HEK293 (cell line): Measurements from ENCODE around the gene PPCDC.

Source experiments
- INSM2 ChIP-seq: fragments of 450-650 bp; formaldehyde crosslinking; IDR thresholded peaks from 2 replicates; pipeline ENCODE4 v1.5.1; 2016; ENCODE audit warnings: missing biosample characterization, missing genetic modification characterization
- KLF7 ChIP-seq: fragments of 450-650 bp; formaldehyde crosslinking; IDR thresholded peaks from 2 replicates; pipeline ENCODE4 v1.5.1; 2016; ENCODE audit warnings: missing biosample characterization, missing genetic modification characterization, borderline replicate concordance
- REST ChIP-seq: fragments of 450-650 bp; formaldehyde crosslinking; IDR thresholded peaks from 2 replicates; pipeline ENCODE4 v1.5.1; 2016; ENCODE audit warnings: missing biosample characterization, missing genetic modification characterization
- TSHZ1 ChIP-seq: fragments of 450-650 bp; formaldehyde crosslinking; IDR thresholded peaks from 2 replicates; pipeline ENCODE4 v1.5.1; 2016; ENCODE audit warnings: missing biosample characterization, missing genetic modification characterization, borderline replicate concordance
- YY1 ChIP-seq: fragments of 450-650 bp; formaldehyde crosslinking; IDR thresholded peaks from 2 replicates; pipeline ENCODE4 v1.5.1; 2018; ENCODE audit warnings: missing biosample characterization, missing genetic modification characterization
- ZBTB44 ChIP-seq: fragments of 450-650 bp; IDR thresholded peaks from 2 replicates; pipeline ENCODE4 v1.5.1; 2018; ENCODE audit warnings: missing biosample characterization, mild to moderate bottlenecking, missing genetic modification characterization
- ZFP69B ChIP-seq: fragments of 450-650 bp; formaldehyde crosslinking; IDR thresholded peaks from 2 replicates; pipeline ENCODE4 v1.5.1; 2016; ENCODE audit warnings: missing biosample characterization, missing genetic modification characterization
- ZNF175 ChIP-seq: fragments of 450-650 bp; formaldehyde crosslinking; IDR thresholded peaks from 2 replicates; pipeline ENCODE4 v1.5.1; 2016; ENCODE audit warnings: missing biosample characterization, missing genetic modification characterization
- ZNF274 ChIP-seq, 2 experiments: fragments of 200-500 bp in 1 of 2; fragments of 450-650 bp in 1 of 2; sonication (Bioruptor generic) in 1 of 2; formaldehyde crosslinking in 1 of 2; IDR thresholded peaks; 2 replicates each; pipeline versions ENCODE4 v1.5.1 to v1.6.1; 2014 to 2016; ENCODE audit warnings: borderline replicate concordance in 1 of 2, inconsistent platforms in 1 of 2, low read length in 1 of 2, missing biosample characterization in 1 of 2, missing genetic modification characterization in 1 of 2
- ZNF350 ChIP-seq: fragments of 450-650 bp; formaldehyde crosslinking; IDR thresholded peaks from 2 replicates; pipeline ENCODE4 v1.5.0; 2017; ENCODE audit warnings: missing biosample characterization, mild to moderate bottlenecking, missing genetic modification characterization
- ZNF394 ChIP-seq: fragments of 450-650 bp; formaldehyde crosslinking; IDR thresholded peaks from 2 replicates; pipeline ENCODE4 v1.5.1; 2016; ENCODE audit warnings: missing biosample characterization, missing genetic modification characterization, mild to moderate bottlenecking, moderate library complexity, borderline replicate concordance
- ZNF501 ChIP-seq: fragments of 450-650 bp; formaldehyde crosslinking; IDR thresholded peaks from 2 replicates; pipeline ENCODE4 v1.5.1; 2016; ENCODE audit warnings: missing biosample characterization, missing genetic modification characterization
- ZNF610 ChIP-seq: fragments of 450-650 bp; formaldehyde crosslinking; IDR thresholded peaks from 2 replicates; pipeline ENCODE4 v1.5.1; 2016; ENCODE audit warnings: missing biosample characterization, missing genetic modification characterization, borderline replicate concordance
- ZNF639 ChIP-seq: fragments of 450-650 bp; formaldehyde crosslinking; IDR thresholded peaks from 2 replicates; pipeline ENCODE4 v1.5.1; 2016; ENCODE audit warnings: missing biosample characterization, missing genetic modification characterization
- ZNF645 ChIP-seq: fragments of 450-650 bp; formaldehyde crosslinking; IDR thresholded peaks from 2 replicates; pipeline ENCODE4; 2016; ENCODE audit warnings: missing biosample characterization, missing genetic modification characterization
- ZNF677 ChIP-seq: fragments of 450-650 bp; IDR thresholded peaks from 2 replicates; pipeline ENCODE4 v1.5.0; 2018; ENCODE audit warnings: missing biosample characterization, mild to moderate bottlenecking, missing genetic modification characterization, moderate library complexity
- ZNF747 ChIP-seq: fragments of 450-650 bp; formaldehyde crosslinking; IDR thresholded peaks from 2 replicates; pipeline ENCODE4 v1.5.1; 2016; ENCODE audit warnings: missing biosample characterization, missing genetic modification characterization
- ZNF791 ChIP-seq: fragments of 450-650 bp; formaldehyde crosslinking; IDR thresholded peaks from 2 replicates; pipeline ENCODE4 v1.5.1; 2016; ENCODE audit warnings: missing biosample characterization, missing genetic modification characterization
- ZSCAN18 ChIP-seq: fragments of 450-650 bp; formaldehyde crosslinking; IDR thresholded peaks from 2 replicates; pipeline ENCODE4 v1.5.1; 2016; ENCODE audit warnings: missing biosample characterization, missing genetic modification characterization

The PPCDC gene

GRCh38 chr15:75023181-75023871 lies at the start of gene PPCDC (continued):
- peak; percentile 50; the same call in 1 of the 2 replicates for TF ChIP-seq ZNF394 (tag by site-specific recombination)
- TF ChIP-seq ZNF677: no peak
- TF ChIP-seq ZNF791 (tag by site-specific recombination): no peak
- TF ChIP-seq ZBTB44: no peak
- TF ChIP-seq ZNF610 (tag by site-specific recombination): peak; percentile 94
- peak; percentile 94 for TF ChIP-seq INSM2
- TF ChIP-seq ZFP69B: peak; percentile 86
- TF ChIP-seq TSHZ1 (tag by site-specific recombination): no peak
- TF ChIP-seq ZNF274 (IDR thresholded peaks at IDR 0.05; ENCODE audit: low read length): no peak
- no peak for TF ChIP-seq ZNF274 (tag by site-specific recombination; IDR thresholded peaks at IDR 0.05; ENCODE audit: borderline replicate concordance)
- no peak; the same call in 1 of the 2 replicates for TF ChIP-seq ZSCAN18 (tag by site-specific recombination)
- TF ChIP-seq ZNF175: no peak
- TF ChIP-seq ZNF350 (tag by site-specific recombination): no peak
- peak; percentile 88 for TF ChIP-seq ZNF645
- TF ChIP-seq KLF7 (tag by site-specific recombination): peak; percentile 94; the same call in 1 of the 2 replicates
- peak; percentile 55; the same call in 1 of the 2 replicates for TF ChIP-seq REST (tag by site-specific recombination)
- TF ChIP-seq YY1 (tag by site-specific recombination): peak; percentile 78; the same call in 1 of the 2 replicates
- TF ChIP-seq ZNF639: peak; percentile 91
- TF ChIP-seq ZNF747 (tag by site-specific recombination): no peak
- peak; percentile 99 for TF ChIP-seq ZNF501 (tag by site-specific recombination)
